Astrocyte (in vitro differentiated cells and primary cell): ENCODE results near the gene SLC9C1. TPM values are rescaled to one million over a fixed set of nuclear protein-coding genes. Genes with fewer than 3 reads are reported as not detected.
A peak's percentile ranks its signal among the peaks of the same experiment; 100 is the strongest.

Experiments used
- DNase-seq: peaks from one replicate; pipeline ENCODE4 v3.0.0-alpha.2; 2010; ENCODE audit warnings: low read depth
- FAIRE-seq: peaks from 2 replicates; lab custom pipeline; 2011; peaks lifted over from hg19 to GRCh38; lab: Jason Lieb, UNC
- H2AFZ ChIP-seq: 2 replicates; pipeline ENCODE4 v1.6.0; 2012; ENCODE audit warnings: low read depth, low read length, inconsistent platforms
- H3K27ac ChIP-seq: 2 replicates; pipeline ENCODE4 v1.5.1; 2011; ENCODE audit warnings: low read depth, low read length, inconsistent platforms
- H3K27me3 ChIP-seq: 2 replicates; pipeline ENCODE4 v1.6.0; 2011; ENCODE audit warnings: low read length, inconsistent platforms; ENCODE audit not compliant: insufficient read depth
- H3K36me3 ChIP-seq: 2 replicates; pipeline ENCODE4 v1.5.1; 2011; ENCODE audit warnings: low read length, inconsistent platforms; ENCODE audit not compliant: insufficient read depth
- H3K4me1 ChIP-seq: 2 replicates; pipeline ENCODE4 v1.5.1; 2011; ENCODE audit warnings: low read length, inconsistent platforms; ENCODE audit not compliant: insufficient read depth
- H3K4me2 ChIP-seq: 2 replicates; pipeline ENCODE4 v1.6.0; 2012; ENCODE audit warnings: low read length, inconsistent platforms
- H3K4me3 ChIP-seq: 2 replicates; pipeline ENCODE4 v1.5.1; 2011; ENCODE audit warnings: low read depth, mild to moderate bottlenecking, low read length, inconsistent platforms; ENCODE audit not compliant: insufficient read depth
- H3K79me2 ChIP-seq: 2 replicates; pipeline ENCODE4 v1.6.0; 2012; ENCODE audit warnings: mild to moderate bottlenecking, low read length, inconsistent platforms; ENCODE audit not compliant: insufficient read depth
- H3K9ac ChIP-seq: 2 replicates; pipeline ENCODE4 v1.6.0; 2012; ENCODE audit warnings: mild to moderate bottlenecking, low read length, inconsistent platforms
- H3K9me3 ChIP-seq: 2 replicates; pipeline ENCODE4 v1.5.1; 2012; ENCODE audit warnings: low read depth, mild to moderate bottlenecking, low read length, inconsistent platforms; ENCODE audit not compliant: insufficient read depth
- H4K20me1 ChIP-seq: 2 replicates; pipeline ENCODE4 v1.6.0; 2012; ENCODE audit warnings: low read length, inconsistent platforms; ENCODE audit not compliant: insufficient read depth
- H3K27ac Mint-ChIP-seq: one replicate; pipeline ENCODE4 v1.8.0; 2021; ENCODE audit warnings: mild to moderate bottlenecking, mixed read lengths; ENCODE audit not compliant: unreplicated experiment
- H3K27me3 Mint-ChIP-seq: one replicate; pipeline ENCODE4 v1.8.0; 2021; ENCODE audit warnings: low read depth, mixed read lengths; ENCODE audit not compliant: unreplicated experiment
- H3K36me3 Mint-ChIP-seq: one replicate; pipeline ENCODE4 v1.8.0; 2021; ENCODE audit warnings: low read depth, mixed read lengths; ENCODE audit not compliant: unreplicated experiment
- H3K4me1 Mint-ChIP-seq: one replicate; pipeline ENCODE4 v1.8.0; 2021; ENCODE audit warnings: low read depth, mixed read lengths; ENCODE audit not compliant: unreplicated experiment
- H3K4me3 Mint-ChIP-seq: one replicate; pipeline ENCODE4 v1.8.0; 2021; ENCODE audit warnings: mild to moderate bottlenecking, moderate library complexity, mixed read lengths; ENCODE audit not compliant: unreplicated experiment
- H3K9me3 Mint-ChIP-seq: one replicate; pipeline ENCODE4 v1.8.0; 2021; ENCODE audit warnings: mild to moderate bottlenecking, mixed read lengths; ENCODE audit not compliant: unreplicated experiment
- EZH2 ChIP-seq: IDR thresholded peaks from 2 replicates; pipeline ENCODE4 v1.6.1; 2012; ENCODE audit warnings: mild to moderate bottlenecking, low read length, inconsistent platforms; ENCODE audit not compliant: insufficient read depth
- total RNA-seq: library from RNA; stranded (reverse); gene quantifications from 2 replicates; pipeline ENCODE4 v1.2.1, GENCODE V29; 2021
- TF ChIP-seq, protein P1 (sequence below): IDR thresholded peaks from 2 replicates; pipeline ENCODE4 v1.5.1; 2011; ENCODE audit warnings: low read depth, mild to moderate bottlenecking, inconsistent platforms, low read length, moderate library complexity; ENCODE audit not compliant: insufficient read depth

SLC9C1 gene
- total RNA-seq, 1 donor from 2014 or later = not detected

DNA sequence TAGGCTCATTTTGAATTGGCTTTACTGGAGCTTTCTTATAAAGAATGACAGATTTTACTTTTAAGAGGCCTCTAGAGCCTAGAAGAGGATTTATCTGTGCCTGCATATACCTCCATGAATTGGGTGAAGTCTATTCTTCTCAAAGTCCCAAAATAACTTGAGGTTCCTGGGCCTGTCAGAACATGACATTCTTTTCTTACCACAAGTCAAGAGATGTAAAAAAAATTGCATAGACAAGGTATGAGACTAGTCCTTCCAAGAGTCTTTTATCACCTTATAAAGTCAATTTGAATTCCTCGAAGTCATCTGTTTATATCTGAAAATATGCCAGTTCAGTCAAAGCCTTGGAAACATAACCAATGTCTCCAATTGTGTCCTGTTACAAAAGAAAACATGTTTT is 21.8 kb upstream of the SLC9C1 start:
- no peak overlapping the region for H3K4me3 ChIP-seq
- no peaks in the 10 kb centered on the region for H3K27me3 ChIP-seq
- Mint-ChIP-seq H3K27me3 (no peaks in the 10 kb centered on the region), H3K36me3 (no peaks in the 10 kb centered on the region), H3K4me3 (no peak overlapping the region), H3K4me1 (peaks cover 2% of the 10 kb centered on the region), H3K9me3 (peaks cover 2% of the 10 kb centered on the region), H3K27ac (no peak overlapping the region)
- DNase-seq (no peak), FAIRE-seq (no peak)
- no peak overlapping the region for H2AFZ ChIP-seq
- H3K27ac ChIP-seq = no peak overlapping the region
- no peak overlapping the region for H3K9ac ChIP-seq
- TF ChIP-seq, protein P1, sequence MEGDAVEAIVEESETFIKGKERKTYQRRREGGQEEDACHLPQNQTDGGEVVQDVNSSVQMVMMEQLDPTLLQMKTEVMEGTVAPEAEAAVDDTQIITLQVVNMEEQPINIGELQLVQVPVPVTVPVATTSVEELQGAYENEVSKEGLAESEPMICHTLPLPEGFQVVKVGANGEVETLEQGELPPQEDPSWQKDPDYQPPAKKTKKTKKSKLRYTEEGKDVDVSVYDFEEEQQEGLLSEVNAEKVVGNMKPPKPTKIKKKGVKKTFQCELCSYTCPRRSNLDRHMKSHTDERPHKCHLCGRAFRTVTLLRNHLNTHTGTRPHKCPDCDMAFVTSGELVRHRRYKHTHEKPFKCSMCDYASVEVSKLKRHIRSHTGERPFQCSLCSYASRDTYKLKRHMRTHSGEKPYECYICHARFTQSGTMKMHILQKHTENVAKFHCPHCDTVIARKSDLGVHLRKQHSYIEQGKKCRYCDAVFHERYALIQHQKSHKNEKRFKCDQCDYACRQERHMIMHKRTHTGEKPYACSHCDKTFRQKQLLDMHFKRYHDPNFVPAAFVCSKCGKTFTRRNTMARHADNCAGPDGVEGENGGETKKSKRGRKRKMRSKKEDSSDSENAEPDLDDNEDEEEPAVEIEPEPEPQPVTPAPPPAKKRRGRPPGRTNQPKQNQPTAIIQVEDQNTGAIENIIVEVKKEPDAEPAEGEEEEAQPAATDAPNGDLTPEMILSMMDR = no peak
- TF ChIP-seq EZH2 = no peak
- H3K4me1 ChIP-seq = no peaks in the 10 kb centered on the region
- H4K20me1 ChIP-seq = no peaks in the 10 kb centered on the region
- H3K36me3 ChIP-seq = no peaks in the 10 kb centered on the region
- H3K9me3 ChIP-seq = no peaks in the 10 kb centered on the region
- no peak overlapping the region for H3K4me2 ChIP-seq
- H3K79me2 ChIP-seq = no peaks in the 10 kb centered on the region

DNA sequence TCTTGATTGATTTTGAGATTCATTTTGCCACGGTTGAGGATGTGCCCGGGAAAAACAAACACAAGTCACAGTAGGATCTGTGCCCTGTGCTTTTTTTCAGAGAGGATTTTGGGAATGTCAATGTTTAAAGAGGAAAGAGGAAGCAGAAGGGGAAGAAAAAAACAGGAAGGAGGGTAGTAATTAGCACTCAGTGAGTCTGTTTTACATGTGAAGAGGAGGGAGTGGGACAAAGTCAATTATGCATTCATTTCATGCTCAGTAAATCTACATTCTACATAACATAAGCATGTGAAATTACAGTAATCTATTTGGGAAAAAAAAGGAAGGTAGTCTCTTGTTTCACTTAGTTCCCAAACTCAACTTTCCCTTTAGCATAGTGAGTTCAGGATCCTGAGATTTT is 20.6 kb upstream of the SLC9C1 start:
- Mint-ChIP-seq H3K27me3 (no peaks in the 10 kb centered on the region), H3K4me1 (peaks cover 2% of the 10 kb centered on the region), H3K9me3 (peaks cover 2% of the 10 kb centered on the region), H3K27ac (no peak overlapping the region), H3K36me3 (no peaks in the 10 kb centered on the region), H3K4me3 (no peak overlapping the region)
- FAIRE-seq (no peak), DNase-seq (no peak)
- no peak overlapping the region for H3K4me3 ChIP-seq
- H3K4me2 ChIP-seq = no peak overlapping the region
- no peak overlapping the region for H2AFZ ChIP-seq
- H3K4me1 ChIP-seq = no peaks in the 10 kb centered on the region
- H3K27ac ChIP-seq = no peak overlapping the region
- no peaks in the 10 kb centered on the region for H3K9me3 ChIP-seq
- no peaks in the 10 kb centered on the region for H3K79me2 ChIP-seq
- no peaks in the 10 kb centered on the region for H4K20me1 ChIP-seq
- no peak for TF ChIP-seq EZH2
- TF ChIP-seq, protein P1 = no peak
- H3K27me3 ChIP-seq = no peaks in the 10 kb centered on the region
- no peaks in the 10 kb centered on the region for H3K36me3 ChIP-seq
- H3K9ac ChIP-seq = no peak overlapping the region

DNA sequence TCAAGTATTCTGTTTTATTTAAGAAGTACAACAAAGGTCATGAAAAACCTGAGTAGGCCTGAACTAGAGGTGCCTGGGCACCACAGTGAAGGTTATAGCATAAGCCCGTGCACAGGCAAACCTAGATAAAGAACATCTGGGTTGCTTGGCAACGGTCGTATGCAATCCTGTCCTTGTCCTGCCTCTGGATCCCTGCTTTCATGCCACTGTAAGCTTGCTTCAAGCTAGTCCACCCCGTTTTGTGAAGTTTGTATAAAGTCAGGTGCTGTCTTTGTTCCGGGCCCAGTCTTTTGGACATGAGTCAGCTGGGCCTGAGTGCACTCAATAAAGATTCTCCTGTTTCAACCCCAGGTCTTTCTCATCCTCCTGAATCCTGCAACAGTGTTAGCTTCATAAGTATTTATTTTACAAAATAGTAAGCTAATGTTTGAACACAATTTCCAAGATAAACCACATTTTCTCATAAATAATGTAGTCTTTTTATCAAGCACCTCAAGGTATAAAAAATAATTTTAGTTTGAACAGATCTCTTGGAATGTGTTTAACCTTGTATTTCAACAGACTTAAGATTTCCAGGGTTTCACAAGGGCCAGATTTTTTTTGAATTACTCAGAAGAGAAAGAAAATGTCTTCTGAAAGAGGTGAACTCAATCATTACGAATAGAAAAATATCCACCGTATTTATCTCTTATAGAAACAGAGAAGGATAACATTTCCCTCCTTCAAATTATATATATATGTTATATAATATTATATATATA is 14.3 kb upstream of the SLC9C1 start:
- no peak overlapping the region for H3K4me3 Mint-ChIP-seq
- Histone ChIP-seq H3K4me3 (no peak overlapping the region), H3K9ac (no peak overlapping the region), H3K79me2 (no peaks in the 10 kb centered on the region), H4K20me1 (no peaks in the 10 kb centered on the region), H3K27me3 (no peaks in the 10 kb centered on the region), H3K4me2 (no peak overlapping the region), H3K27ac (no peak overlapping the region), H3K9me3 (no peaks in the 10 kb centered on the region), H3K4me1 (peaks cover 10% of the 10 kb centered on the region), H3K36me3 (no peaks in the 10 kb centered on the region), H2AFZ (peak overlapping the region; percentile 9)
- DNase-seq = peak; percentile 39
- TF ChIP-seq, protein P1 = no peak
- TF ChIP-seq EZH2 = no peak
- H3K27me3 Mint-ChIP-seq = no peaks in the 10 kb centered on the region
- peaks cover 7% of the 10 kb centered on the region for H3K4me1 Mint-ChIP-seq
- no peaks in the 10 kb centered on the region for H3K9me3 Mint-ChIP-seq
- no peaks in the 10 kb centered on the region for H3K36me3 Mint-ChIP-seq
- H3K27ac Mint-ChIP-seq = peak overlapping the region; percentile 51
- no peak for FAIRE-seq
